ENCODE results near the gene INPP1.

The INPP1 gene

DNA sequence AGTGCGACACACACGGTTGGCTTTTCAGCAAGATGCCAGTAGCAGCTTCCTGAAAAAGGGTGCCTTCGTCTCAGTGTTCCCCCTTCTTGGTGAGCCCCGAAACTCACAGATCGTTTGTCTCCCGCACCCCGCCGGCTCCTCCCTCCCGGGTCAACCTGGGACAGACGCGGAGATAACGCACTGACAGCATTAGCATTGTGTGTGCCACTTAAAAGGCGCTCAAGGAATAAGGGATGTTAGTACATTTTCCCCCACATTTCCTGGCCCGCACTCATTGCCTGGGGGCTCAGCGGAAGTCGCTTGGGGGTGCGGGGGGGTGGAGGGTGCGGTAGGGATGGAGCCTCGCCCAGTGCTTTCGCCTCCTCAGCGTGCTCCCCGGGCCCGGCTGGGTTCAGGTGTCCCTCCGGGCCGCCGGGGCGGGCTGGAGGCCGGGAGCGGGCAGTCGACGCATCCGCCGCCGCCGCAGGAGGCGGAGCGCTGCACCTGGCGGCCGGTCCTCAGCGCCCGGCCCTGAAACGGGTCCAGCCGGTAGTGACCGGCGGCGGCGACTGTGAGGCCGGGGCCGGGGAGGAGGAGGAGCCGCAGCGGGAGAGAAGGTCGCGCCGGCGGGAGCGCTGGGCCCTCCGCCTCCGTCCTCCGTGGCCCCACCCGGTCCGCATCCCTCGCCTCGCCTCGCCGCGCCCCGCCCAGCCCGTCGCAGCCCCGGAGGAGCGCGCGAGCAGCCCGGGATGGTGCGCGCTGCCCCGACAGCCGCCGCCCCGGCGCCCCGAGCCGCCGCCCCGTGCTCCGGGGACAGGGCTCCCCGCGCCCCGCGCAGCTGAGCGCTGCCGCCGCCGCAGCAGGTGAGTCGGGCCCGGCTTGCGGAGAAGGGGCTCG is 64.5 kb downstream of the INPP1 start, which contains the start of gene MFSD6:
MFSD6 (plus strand) TSS at position 694 of the 876 bp plus-strand sequence. CDS start 27,675 bp downstream, outside the sequence.
- DNase-seq (ENCODE audit: low read depth): no peak
- peak within 1 kb of the TSS; percentile 51 for H3K4me3 ChIP-seq (replicated peaks; ENCODE audit: low read depth, low read length)
- TF ChIP-seq CTCF (IDR thresholded peaks at IDR 0.05; ENCODE audit: low read length, missing control alignments): no peak

DNA sequence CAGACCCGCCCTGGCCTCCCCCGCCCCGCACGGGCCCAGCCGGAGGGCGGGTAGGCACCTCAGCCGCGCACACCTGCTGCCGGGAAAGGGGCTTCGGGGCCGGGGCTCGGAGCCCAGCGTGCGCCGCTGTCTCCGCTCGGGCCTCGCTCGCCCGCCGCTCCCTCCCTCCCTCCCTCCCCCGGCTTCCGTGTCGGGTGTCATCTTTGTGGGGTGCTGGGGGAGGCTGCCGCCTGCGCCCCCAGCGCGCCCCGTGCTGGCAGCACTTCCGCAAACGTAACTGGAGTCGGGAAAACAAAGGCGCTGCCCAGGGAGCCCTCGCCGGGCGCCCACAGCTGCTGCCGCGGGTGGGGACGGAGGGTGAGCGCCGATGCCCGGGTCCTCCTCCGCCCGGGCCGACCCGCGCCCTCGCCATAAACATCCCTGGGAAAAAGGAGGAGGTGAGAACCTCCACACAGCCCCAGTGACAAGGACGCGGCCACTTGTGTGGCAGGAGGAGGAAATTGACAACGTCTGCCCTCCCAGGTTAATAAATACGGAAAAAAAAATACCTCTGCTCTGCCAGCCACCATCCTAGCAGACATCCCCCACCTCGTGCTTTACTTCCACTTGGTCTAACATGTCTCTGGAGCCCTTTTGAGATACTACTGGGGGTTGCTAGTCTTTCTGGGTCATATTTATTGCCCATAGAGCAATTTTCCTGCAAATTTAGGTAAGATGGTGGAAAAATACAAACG is 65.3 kb downstream of the INPP1 start:
- no peak for DNase-seq (ENCODE audit: low read depth)
- H3K4me3 ChIP-seq (replicated peaks; ENCODE audit: low read depth, low read length): peak overlapping the region; percentile 51
- no peak for TF ChIP-seq CTCF (IDR thresholded peaks at IDR 0.05; ENCODE audit: low read length, missing control alignments)

- H3K4me3 ChIP-seq (replicated peaks; ENCODE audit: low read depth, low read length): no peak overlapping the region
These were observed 66.2 kb downstream of the INPP1 start for GRCh38 chr2:190409616-190410015.

GRCh38 chr2:190410166-190410565 is 66.8 kb downstream of the INPP1 start:
- no peak for TF ChIP-seq CTCF (IDR thresholded peaks at IDR 0.05; ENCODE audit: low read length, missing control alignments)
- no peak for DNase-seq (ENCODE audit: low read depth)
- H3K4me3 ChIP-seq (replicated peaks; ENCODE audit: low read depth, low read length): no peak overlapping the region

More at GRCh38 chr2:190409616-190410015, 66.2 kb downstream of the INPP1 start:
- no peak for TF ChIP-seq CTCF (IDR thresholded peaks at IDR 0.05; ENCODE audit: low read length, missing control alignments)
- no peak for DNase-seq (ENCODE audit: low read depth)

- no peak for DNase-seq (ENCODE audit: low read depth)
- no peak for TF ChIP-seq CTCF (IDR thresholded peaks at IDR 0.05; ENCODE audit: low read length, missing control alignments)
- H3K4me3 ChIP-seq (replicated peaks; ENCODE audit: low read depth, low read length): no peak overlapping the region
These were observed 69.6 kb downstream of the INPP1 start for GRCh38 chr2:190412966-190413365.

DNA sequence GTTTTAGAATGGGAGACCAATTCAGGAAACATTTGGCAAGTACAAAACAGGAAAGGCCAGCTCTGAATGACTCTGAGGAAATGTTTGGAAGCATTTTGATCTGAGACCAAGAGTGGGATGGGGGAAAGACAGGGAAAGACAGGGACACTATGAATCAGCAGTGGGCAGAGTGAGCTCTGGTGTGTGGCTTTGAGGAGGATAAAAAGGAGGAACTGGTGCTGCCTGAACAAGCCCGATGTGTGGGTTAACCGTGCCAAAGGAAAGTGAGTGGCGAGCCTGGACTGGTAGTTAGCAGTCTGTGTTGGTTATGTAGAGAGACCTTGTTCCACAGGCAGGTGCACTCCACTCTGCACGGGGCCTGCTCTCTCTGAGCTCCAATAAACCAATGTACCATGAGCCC is 70.0 kb downstream of the INPP1 start:
- no peak for TF ChIP-seq CTCF (IDR thresholded peaks at IDR 0.05; ENCODE audit: low read length, missing control alignments)
- no peak overlapping the region for H3K4me3 ChIP-seq (replicated peaks; ENCODE audit: low read depth, low read length)
- DNase-seq (ENCODE audit: low read depth): no peak

Data from fibroblast of pulmonary artery (primary cell).